HEK293 (cell line): ENCODE results near the gene ASTN2.

Experiments used
- CTCF ChIA-PET: fragments of 350-600 bp; formaldehyde crosslinking; extraction: SDS; loops from one replicate; lab custom pipeline; 2021; ENCODE audit warnings: antibody characterized with exemption; lab: Yijun Ruan, JAX
- POLR2A ChIA-PET: fragments of 300-600 bp; formaldehyde crosslinking; extraction: SDS; loops from one replicate; lab custom pipeline; 2020; ENCODE audit warnings: antibody characterized with exemption, inconsistent platforms; lab: Yijun Ruan, JAX
- H3K27ac ChIP-seq: fragments of 200-500 bp; sonication (Bioruptor generic); 2 replicates; pipeline ENCODE4 v1.5.1; 2014; ENCODE audit warnings: low read depth, low read length, control low read depth, inconsistent platforms; ENCODE audit errors: extremely low read depth
- H3K36me3 ChIP-seq, 2 experiments: fragments of 200-500 bp in 1 of 2; sonication (Bioruptor generic) in 1 of 2; 1 replicate in 1 of 2; 2 replicates in 1 of 2; pipeline ENCODE4 v1.5.1; 2014 to 2017; ENCODE audit warnings: inconsistent platforms in 2 of 2, low read length in 2 of 2; ENCODE audit not compliant: control insufficient read depth in 2 of 2, insufficient read depth in 1 of 2
- H3K4me1 ChIP-seq: fragments of 200-500 bp; sonication (Bioruptor generic); 2 replicates; pipeline ENCODE4 v1.5.1; 2014; ENCODE audit warnings: mild to moderate bottlenecking, low read length, inconsistent platforms; ENCODE audit not compliant: control insufficient read depth, insufficient read depth
- H3K4me3 ChIP-seq: 2 replicates; pipeline ENCODE4 v1.5.1; 2011; ENCODE audit warnings: low read depth, mild to moderate bottlenecking, control low read depth, low read length, moderate library complexity
- H3K9me3 ChIP-seq: fragments of 200-500 bp; sonication (Bioruptor generic); 2 replicates; pipeline ENCODE4 v1.5.1; 2014; ENCODE audit warnings: low read depth, low read length, inconsistent platforms; ENCODE audit not compliant: control insufficient read depth, insufficient read depth
- RBAK ChIP-seq: fragments of 450-650 bp; formaldehyde crosslinking; IDR thresholded peaks from 2 replicates; pipeline ENCODE4 v1.5.1; 2016; ENCODE audit warnings: missing biosample characterization, missing genetic modification characterization
- REPIN1 ChIP-seq: fragments of 450-650 bp; formaldehyde crosslinking; IDR thresholded peaks from 2 replicates; pipeline ENCODE4 v1.5.1; 2017; ENCODE audit warnings: missing biosample characterization, missing genetic modification characterization, low read depth
- SCRT2 ChIP-seq: fragments of 450-650 bp; formaldehyde crosslinking; IDR thresholded peaks from 2 replicates; pipeline ENCODE4 v1.5.1; 2016; ENCODE audit warnings: missing biosample characterization, missing genetic modification characterization
- ZBTB20 ChIP-seq: fragments of 450-650 bp; formaldehyde crosslinking; IDR thresholded peaks from 2 replicates; pipeline ENCODE4 v1.5.1; 2016; ENCODE audit warnings: missing biosample characterization, missing genetic modification characterization
- ZBTB7A ChIP-seq: fragments of 450-650 bp; formaldehyde crosslinking; IDR thresholded peaks from 2 replicates; pipeline ENCODE4 v1.5.1; 2016; ENCODE audit warnings: low read depth, missing biosample characterization, missing genetic modification characterization
- ZFP37 ChIP-seq: fragments of 450-650 bp; formaldehyde crosslinking; IDR thresholded peaks from 2 replicates; pipeline ENCODE4 v1.5.1; 2016; ENCODE audit warnings: missing biosample characterization, missing genetic modification characterization
- ZNF138 ChIP-seq: fragments of 450-650 bp; formaldehyde crosslinking; IDR thresholded peaks from 2 replicates; pipeline ENCODE4 v1.5.1; 2016; ENCODE audit warnings: missing biosample characterization, missing genetic modification characterization, borderline replicate concordance
- ZNF341 ChIP-seq: fragments of 450-650 bp; formaldehyde crosslinking; IDR thresholded peaks from 2 replicates; pipeline ENCODE4; 2016; ENCODE audit warnings: low read depth, missing biosample characterization, missing genetic modification characterization
- ZNF391 ChIP-seq: fragments of 450-650 bp; formaldehyde crosslinking; IDR thresholded peaks from 2 replicates; pipeline ENCODE4 v1.5.1; 2016; ENCODE audit warnings: low read depth, missing biosample characterization, missing genetic modification characterization, borderline replicate concordance
- ZNF529 ChIP-seq: fragments of 450-650 bp; formaldehyde crosslinking; IDR thresholded peaks from 2 replicates; pipeline ENCODE4 v1.5.1; 2017; ENCODE audit warnings: missing genetic modification characterization, missing biosample characterization; ENCODE audit not compliant: insufficient replicate concordance
- ZNF76 ChIP-seq: fragments of 450-650 bp; formaldehyde crosslinking; IDR thresholded peaks from 2 replicates; pipeline ENCODE4; 2016; ENCODE audit warnings: low read depth, missing biosample characterization, missing genetic modification characterization, borderline replicate concordance
- ZXDB ChIP-seq: fragments of 450-650 bp; formaldehyde crosslinking; IDR thresholded peaks from 2 replicates; pipeline ENCODE4 v1.5.1; 2016; ENCODE audit warnings: missing biosample characterization, missing genetic modification characterization
- TF ChIP-seq, protein P1 (sequence below): fragments of 450-650 bp; formaldehyde crosslinking; conservative IDR thresholded peaks from 2 replicates; pipeline ENCODE4 v1.5.1; 2016; ENCODE audit warnings: low read depth, missing biosample characterization, missing genetic modification characterization
- TF ChIP-seq, protein P2 (sequence below): fragments of 450-650 bp; formaldehyde crosslinking; IDR thresholded peaks from 2 replicates; pipeline ENCODE4 v1.5.1; 2016; ENCODE audit warnings: missing biosample characterization, missing genetic modification characterization, low read depth
- TF ChIP-seq, protein P3 (sequence below): fragments of 450-650 bp; formaldehyde crosslinking; IDR thresholded peaks from 2 replicates; pipeline ENCODE4 v1.5.1; 2016; ENCODE audit warnings: missing biosample characterization, missing genetic modification characterization
- TF ChIP-seq, protein P4 (sequence below): fragments of 450-650 bp; formaldehyde crosslinking; IDR thresholded peaks from 2 replicates; pipeline ENCODE4 v1.5.1; 2016; ENCODE audit warnings: missing biosample characterization, missing genetic modification characterization

ASTN2 gene

DNA sequence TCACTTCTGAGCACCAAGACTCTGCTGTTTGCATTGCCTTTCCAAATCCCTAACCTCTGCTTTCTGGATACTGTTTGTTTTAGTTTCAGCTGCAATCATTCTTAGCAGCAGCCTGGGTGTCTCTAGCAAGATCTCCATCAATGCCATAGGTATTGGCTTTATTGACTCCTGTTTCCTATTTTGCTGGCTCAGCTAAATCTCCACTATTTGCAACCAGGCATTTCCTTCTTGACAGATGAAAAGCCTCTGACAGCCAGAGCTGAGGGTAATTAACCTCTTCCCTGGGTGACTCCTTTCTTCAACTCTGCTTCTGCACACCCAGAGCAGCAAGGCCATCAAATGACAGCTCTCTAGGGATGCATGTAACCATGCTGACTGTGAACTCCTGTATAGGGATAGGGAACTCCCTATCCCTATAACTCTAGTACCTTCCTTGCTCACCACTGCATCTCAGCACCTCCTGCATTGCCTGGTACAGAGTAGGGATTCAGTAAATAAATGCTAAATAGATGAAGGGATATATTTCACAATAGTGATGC lies 434.2 kb downstream of the ASTN2 start (continued):
- TF ChIP-seq, protein P1, sequence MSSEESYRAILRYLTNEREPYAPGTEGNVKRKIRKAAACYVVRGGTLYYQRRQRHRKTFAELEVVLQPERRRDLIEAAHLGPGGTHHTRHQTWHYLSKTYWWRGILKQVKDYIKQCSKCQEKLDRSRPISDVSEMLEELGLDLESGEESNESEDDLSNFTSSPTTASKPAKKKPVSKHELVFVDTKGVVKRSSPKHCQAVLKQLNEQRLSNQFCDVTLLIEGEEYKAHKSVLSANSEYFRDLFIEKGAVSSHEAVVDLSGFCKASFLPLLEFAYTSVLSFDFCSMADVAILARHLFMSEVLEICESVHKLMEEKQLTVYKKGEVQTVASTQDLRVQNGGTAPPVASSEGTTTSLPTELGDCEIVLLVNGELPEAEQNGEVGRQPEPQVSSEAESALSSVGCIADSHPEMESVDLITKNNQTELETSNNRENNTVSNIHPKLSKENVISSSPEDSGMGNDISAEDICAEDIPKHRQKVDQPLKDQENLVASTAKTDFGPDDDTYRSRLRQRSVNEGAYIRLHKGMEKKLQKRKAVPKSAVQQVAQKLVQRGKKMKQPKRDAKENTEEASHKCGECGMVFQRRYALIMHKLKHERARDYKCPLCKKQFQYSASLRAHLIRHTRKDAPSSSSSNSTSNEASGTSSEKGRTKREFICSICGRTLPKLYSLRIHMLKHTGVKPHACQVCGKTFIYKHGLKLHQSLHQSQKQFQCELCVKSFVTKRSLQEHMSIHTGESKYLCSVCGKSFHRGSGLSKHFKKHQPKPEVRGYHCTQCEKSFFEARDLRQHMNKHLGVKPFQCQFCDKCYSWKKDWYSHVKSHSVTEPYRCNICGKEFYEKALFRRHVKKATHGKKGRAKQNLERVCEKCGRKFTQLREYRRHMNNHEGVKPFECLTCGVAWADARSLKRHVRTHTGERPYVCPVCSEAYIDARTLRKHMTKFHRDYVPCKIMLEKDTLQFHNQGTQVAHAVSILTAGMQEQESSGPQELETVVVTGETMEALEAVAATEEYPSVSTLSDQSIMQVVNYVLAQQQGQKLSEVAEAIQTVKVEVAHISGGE (tag by site-specific recombination), result no peak
- no peak for TF ChIP-seq ZNF76 (tag by site-specific recombination)
- TF ChIP-seq, protein P2, sequence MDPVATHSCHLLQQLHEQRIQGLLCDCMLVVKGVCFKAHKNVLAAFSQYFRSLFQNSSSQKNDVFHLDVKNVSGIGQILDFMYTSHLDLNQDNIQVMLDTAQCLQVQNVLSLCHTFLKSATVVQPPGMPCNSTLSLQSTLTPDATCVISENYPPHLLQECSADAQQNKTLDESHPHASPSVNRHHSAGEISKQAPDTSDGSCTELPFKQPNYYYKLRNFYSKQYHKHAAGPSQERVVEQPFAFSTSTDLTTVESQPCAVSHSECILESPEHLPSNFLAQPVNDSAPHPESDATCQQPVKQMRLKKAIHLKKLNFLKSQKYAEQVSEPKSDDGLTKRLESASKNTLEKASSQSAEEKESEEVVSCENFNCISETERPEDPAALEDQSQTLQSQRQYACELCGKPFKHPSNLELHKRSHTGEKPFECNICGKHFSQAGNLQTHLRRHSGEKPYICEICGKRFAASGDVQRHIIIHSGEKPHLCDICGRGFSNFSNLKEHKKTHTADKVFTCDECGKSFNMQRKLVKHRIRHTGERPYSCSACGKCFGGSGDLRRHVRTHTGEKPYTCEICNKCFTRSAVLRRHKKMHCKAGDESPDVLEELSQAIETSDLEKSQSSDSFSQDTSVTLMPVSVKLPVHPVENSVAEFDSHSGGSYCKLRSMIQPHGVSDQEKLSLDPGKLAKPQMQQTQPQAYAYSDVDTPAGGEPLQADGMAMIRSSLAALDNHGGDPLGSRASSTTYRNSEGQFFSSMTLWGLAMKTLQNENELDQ (tag by site-specific recombination), result no peak
- TF ChIP-seq ZNF341 (tag by site-specific recombination), result no peak
- no peak for TF ChIP-seq RBAK
- no peak for TF ChIP-seq REPIN1 (tag by site-specific recombination)
- TF ChIP-seq, protein P3, sequence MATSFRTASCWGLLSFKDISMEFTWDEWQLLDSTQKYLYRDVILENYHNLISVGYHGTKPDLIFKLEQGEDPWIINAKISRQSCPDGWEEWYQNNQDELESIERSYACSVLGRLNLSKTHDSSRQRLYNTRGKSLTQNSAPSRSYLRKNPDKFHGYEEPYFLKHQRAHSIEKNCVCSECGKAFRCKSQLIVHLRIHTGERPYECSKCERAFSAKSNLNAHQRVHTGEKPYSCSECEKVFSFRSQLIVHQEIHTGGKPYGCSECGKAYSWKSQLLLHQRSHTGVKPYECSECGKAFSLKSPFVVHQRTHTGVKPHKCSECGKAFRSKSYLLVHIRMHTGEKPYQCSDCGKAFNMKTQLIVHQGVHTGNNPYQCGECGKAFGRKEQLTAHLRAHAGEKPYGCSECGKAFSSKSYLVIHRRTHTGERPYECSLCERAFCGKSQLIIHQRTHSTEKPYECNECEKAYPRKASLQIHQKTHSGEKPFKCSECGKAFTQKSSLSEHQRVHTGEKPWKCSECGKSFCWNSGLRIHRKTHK (tag by site-specific recombination), result no peak

DNA sequence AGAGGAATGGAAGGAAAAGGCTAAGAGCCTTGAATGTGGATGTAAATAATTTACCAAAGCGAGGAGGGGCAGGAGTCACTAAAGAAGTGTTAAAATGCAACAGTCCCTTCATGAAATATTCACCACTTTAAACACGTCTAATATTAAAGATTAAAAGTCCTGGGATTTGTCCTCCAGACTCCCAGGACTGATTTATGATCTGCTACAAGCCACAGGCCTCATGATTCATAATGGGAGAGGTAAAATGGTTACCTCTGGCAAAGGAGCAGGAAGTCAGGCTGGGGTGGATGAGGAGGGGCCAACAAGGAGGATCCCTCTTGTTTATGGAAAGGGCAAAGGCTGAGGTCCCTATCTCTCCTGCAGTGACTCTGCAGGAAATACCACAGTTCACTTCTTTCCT lies 435.4 kb downstream of the ASTN2 start:
- ChIA-PET POLR2A (no interaction called here), CTCF (no interaction called here)
- Histone ChIP-seq H3K9me3 (no peaks in the 10 kb centered on the region), H3K36me3 (no peaks in the 10 kb centered on the region), H3K4me1 (no peaks in the 10 kb centered on the region), H3K27ac (no peak overlapping the region), H3K4me3 (no peak overlapping the region)
- TF ChIP-seq SCRT2 (tag by site-specific recombination) (no peak), ZNF138 (tag by site-specific recombination) (no peak), ZBTB7A (no peak), ZNF529 (no peak), ZFP37 (tag by site-specific recombination) (no peak), ZBTB20 (tag by site-specific recombination) (no peak), ZXDB (tag by site-specific recombination) (no peak), ZNF391 (no peak)
- TF ChIP-seq, protein P4, sequence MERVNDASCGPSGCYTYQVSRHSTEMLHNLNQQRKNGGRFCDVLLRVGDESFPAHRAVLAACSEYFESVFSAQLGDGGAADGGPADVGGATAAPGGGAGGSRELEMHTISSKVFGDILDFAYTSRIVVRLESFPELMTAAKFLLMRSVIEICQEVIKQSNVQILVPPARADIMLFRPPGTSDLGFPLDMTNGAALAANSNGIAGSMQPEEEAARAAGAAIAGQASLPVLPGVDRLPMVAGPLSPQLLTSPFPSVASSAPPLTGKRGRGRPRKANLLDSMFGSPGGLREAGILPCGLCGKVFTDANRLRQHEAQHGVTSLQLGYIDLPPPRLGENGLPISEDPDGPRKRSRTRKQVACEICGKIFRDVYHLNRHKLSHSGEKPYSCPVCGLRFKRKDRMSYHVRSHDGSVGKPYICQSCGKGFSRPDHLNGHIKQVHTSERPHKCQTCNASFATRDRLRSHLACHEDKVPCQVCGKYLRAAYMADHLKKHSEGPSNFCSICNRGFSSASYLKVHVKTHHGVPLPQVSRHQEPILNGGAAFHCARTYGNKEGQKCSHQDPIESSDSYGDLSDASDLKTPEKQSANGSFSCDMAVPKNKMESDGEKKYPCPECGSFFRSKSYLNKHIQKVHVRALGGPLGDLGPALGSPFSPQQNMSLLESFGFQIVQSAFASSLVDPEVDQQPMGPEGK (tag by site-specific recombination), result no peak
- TF ChIP-seq, protein P1 (tag by site-specific recombination), result no peak
